Cardiac fibroblast (primary cell): Measurements from ENCODE around the gene FAHD1.
"Not testable (repeated sequence)": the region's sequence is repeated elsewhere in the genome, so short reads cannot be mapped to it uniquely, and the experiment has no call there.

Experiments
- DNase-seq, 2 donors: peaks; one replicate each; pipeline versions ENCODE4 v3.0.0 to v3.0.0-alpha.2; 2010; ENCODE audit warnings: low read depth in 2 of 2
- H3K4me3 ChIP-seq, 2 donors: replicated peaks in 1 of 2; 1 replicate in 1 of 2; 2 replicates in 1 of 2; pipeline ENCODE4 v1.5.1; 2011; ENCODE audit warnings: low read depth in 2 of 2, low read length in 2 of 2, mild to moderate bottlenecking in 2 of 2, moderate library complexity in 1 of 2
- TF ChIP-seq, protein P1 (sequence below): IDR thresholded peaks from one replicate; pipeline ENCODE4 v1.5.1; 2011; ENCODE audit warnings: low read depth, mild to moderate bottlenecking, low read length, inconsistent platforms

Gene FAHD1

DNA sequence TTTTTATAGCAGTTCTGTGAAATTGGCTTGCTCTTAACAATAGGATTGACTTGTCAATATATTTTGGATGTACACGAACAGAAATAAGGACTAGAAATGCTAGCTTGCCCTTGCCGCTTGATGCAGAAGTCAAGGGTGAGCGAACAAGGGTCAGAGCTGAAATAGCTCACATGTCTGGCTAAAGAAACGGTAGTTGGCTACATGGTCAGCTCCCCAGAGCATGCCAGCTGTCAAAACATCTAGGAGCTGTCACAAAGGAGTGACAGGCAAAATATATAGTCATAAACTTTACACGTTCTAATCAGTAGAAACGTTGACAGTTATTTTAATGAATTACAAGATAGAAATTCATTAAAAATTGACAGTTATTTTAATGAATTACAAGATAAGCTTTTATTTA lies 47.8 kb downstream of the FAHD1 start:
- no peak for DNase-seq
- TF ChIP-seq, protein P1, sequence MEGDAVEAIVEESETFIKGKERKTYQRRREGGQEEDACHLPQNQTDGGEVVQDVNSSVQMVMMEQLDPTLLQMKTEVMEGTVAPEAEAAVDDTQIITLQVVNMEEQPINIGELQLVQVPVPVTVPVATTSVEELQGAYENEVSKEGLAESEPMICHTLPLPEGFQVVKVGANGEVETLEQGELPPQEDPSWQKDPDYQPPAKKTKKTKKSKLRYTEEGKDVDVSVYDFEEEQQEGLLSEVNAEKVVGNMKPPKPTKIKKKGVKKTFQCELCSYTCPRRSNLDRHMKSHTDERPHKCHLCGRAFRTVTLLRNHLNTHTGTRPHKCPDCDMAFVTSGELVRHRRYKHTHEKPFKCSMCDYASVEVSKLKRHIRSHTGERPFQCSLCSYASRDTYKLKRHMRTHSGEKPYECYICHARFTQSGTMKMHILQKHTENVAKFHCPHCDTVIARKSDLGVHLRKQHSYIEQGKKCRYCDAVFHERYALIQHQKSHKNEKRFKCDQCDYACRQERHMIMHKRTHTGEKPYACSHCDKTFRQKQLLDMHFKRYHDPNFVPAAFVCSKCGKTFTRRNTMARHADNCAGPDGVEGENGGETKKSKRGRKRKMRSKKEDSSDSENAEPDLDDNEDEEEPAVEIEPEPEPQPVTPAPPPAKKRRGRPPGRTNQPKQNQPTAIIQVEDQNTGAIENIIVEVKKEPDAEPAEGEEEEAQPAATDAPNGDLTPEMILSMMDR: no peak
- H3K4me3 ChIP-seq: no peak overlapping the region

DNA sequence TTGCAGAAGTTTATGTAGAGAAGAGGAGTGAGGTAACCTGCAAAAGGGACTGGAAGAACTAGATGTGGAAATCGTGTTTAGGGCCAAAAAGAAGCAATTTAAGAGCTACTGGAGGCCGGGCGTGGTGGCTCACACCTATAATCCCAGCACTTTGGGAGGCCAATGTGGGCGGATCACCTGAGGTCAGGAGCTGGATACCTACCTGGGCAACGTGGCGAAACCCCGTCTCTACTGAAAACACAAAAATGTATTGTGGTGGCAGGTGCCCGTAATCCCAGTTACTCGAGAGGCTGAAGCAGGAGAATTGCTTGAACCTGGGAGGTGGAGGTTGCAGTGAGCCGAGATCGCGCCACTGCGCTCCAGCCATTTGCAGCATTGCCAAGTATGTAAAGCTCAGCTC lies 49.1 kb downstream of the FAHD1 start:
- DNase-seq, H3K4me3 ChIP-seq: not testable (repeated sequence)

DNA sequence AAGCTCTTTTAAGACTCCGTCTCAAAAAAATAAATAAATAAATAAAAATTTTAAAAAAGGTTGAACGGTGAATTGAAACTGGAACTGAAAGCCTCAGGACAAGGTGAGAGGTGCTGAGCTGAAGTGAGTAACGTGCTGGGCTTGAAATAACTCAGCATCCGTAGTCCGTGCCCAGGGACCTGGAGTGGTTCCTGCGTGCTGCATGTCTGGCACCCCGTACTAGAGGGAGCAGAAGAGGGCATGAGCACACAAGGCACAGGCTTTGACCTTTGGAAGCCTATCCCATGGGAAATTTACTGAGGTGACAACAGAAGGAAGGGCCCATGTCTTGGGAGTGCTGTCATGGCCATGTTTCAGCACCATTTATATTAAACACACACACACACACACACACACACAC lies 49.5 kb downstream of the FAHD1 start:
- no peak overlapping the region for H3K4me3 ChIP-seq
- no peak for DNase-seq
- TF ChIP-seq, protein P1: no peak

DNA sequence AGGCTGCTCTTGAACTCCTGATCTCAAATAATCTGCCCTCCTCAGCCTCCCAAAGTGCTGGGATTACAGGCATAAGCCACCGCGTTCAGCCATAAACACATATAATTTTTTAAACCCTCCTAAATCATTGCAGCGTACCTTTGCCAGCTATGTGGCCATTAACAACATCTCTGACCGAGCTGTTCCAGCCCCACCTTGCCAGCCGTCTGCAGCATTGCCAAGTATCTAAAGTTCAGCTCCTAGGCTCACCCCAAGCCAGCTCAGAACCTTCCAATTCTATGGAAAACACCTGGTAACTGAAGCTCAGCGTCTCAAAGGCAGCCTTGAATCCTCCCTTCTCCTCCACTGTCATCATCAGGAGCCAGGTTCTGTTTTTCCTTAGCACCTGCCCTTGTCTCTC lies 50.1 kb downstream of the FAHD1 start:
- TF ChIP-seq, protein P1: no peak
- H3K4me3 ChIP-seq: no peak overlapping the region
- DNase-seq: no peak

DNA sequence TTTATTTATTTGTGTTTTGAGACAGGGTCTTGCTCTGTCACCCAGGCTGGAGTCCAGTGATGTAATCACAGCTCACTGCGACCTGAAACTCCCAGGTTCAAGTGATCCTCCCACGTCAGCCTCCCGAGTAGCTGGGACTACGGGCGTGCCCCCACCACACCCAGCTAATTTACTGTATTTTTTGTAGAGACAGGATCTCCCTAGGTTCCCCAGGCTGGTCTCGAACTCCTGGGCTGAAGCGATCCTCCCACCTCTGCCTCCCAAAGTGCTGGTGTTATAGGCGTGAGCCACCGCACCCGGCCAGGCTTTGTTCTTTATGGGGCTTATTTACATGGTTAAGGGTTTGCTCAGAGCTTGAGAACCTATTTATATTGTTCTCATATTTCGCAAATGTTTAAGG lies 50.8 kb downstream of the FAHD1 start:
- TF ChIP-seq, protein P1: no peak
- no peak overlapping the region for H3K4me3 ChIP-seq
- DNase-seq: no peak

DNA sequence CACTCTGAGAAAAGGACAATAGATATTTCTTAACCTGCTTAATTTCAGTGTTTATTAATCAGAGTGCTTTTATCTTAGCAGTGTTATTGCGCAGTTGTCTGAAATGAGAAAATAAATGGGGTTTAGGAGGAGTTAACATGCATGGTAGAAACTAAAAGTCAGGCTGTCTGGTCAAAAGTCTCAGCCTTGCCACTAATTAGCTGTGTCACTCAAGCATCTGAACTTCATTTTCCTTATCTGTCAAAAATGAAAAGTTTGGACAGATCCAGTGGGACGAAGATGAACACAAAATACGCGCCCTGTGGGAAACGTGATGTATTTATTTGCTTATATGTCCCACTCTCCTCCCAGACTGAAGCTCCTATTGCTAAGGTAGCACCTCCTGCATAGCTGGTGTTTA lies 51.2 kb downstream of the FAHD1 start:
- DNase-seq: no peak
- no peak overlapping the region for H3K4me3 ChIP-seq
- TF ChIP-seq, protein P1: no peak
